GM21528 (cell line): Measurements from ENCODE around the gene CARD19.

ENCODE experiments used
- ATAC-seq: cut with Tn5 transposase; IDR thresholded peaks from one replicate; pipeline ENCODE4 v1.9.1; 2021; ENCODE audit warnings: mild to moderate bottlenecking, moderate library complexity; ENCODE audit not compliant: unreplicated experiment, low FRiP score

Gene CARD19

GRCh38 chr9:93086447-93087224, 9.4 kb upstream of the CARD19 start:
- no peak for ATAC-seq

- ATAC-seq: no peak
Measured at GRCh38 chr9:93087971-93088655, 7.9 kb upstream of the CARD19 start.

- ATAC-seq: no peak
Measured at GRCh38 chr9:93088656-93089015, 7.4 kb upstream of the CARD19 start.

GRCh38 chr9:93089024-93089423, 7.0 kb upstream of the CARD19 start:
- no peak for ATAC-seq

DNA sequence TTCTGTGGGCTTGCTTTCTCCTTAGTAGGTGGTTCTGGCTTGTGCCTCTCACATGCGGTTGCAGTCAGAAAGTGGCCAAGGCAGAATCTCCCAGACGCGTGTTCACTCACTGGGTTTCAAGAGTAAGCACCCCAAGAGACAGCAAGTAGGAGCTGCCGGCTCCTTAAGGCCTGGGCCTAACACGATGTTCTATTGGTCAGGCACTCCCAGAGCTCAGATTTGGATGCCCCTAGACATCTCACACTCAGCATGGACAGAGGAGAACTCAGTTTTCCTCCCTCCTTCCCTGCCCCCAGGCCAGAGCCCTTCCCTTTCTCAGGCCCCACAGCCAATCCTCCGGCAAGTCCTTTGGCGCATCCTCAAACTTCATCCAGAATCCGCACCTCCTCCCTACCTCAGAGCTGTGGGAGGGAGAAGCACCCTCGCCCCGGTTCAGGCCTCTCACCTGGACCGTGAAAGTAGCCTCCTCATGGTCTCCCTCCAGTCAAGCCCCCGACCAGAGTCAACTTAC, 6.5 kb upstream of the CARD19 start:
- no peak for ATAC-seq

- no peak for ATAC-seq
Measured at GRCh38 chr9:93090091-93090655, 5.8 kb upstream of the CARD19 start.

DNA sequence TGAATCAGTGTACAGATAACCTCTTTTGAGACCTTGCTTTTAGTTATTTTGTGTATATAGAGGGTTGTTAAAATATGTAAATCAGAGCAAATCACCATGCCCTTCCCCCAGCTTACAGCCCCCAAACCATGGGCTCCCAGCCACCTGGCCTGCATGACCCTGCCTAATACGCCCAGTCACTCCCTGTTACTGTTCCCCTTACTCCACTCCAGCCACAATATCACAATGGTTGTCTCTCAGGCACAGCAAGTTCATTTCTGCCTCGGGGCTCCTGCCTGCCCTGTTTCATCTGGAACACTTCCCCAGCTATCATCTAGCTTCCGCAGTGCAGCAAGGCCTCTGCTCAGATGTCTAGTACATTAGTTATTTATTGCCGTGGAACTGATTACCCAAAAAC, 5.0 kb upstream of the CARD19 start:
- ATAC-seq: no peak

DNA sequence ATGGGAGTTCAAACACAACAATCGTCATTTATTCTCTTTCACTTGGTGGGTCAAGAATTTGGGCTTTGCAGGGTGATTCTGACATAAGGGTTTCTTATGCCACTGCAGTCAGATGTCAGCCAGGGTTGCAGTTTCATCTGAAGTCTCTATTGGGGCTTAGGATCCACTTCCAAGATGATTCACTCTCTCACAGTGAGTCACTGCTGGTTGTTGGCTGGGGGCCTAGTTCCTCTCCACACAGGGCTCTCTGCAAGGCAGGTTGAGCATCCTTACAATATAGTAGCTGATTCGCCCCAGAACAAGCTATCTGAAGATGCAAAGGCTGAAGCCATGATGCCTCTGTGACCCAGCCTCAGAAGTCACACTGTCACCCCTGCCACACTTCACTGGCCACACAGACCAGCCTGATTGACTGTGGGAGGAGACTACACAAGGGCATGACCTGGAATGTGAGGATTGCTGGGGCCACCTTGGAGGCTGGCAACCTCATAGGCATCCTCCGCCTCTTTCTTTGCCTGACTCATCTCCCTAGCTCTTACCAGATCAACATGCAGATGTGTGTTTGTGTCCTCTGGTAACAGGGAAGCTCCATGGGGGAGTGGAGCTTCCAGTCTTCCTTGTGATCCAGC, 4.5 kb upstream of the CARD19 start:
- no peak for ATAC-seq

DNA sequence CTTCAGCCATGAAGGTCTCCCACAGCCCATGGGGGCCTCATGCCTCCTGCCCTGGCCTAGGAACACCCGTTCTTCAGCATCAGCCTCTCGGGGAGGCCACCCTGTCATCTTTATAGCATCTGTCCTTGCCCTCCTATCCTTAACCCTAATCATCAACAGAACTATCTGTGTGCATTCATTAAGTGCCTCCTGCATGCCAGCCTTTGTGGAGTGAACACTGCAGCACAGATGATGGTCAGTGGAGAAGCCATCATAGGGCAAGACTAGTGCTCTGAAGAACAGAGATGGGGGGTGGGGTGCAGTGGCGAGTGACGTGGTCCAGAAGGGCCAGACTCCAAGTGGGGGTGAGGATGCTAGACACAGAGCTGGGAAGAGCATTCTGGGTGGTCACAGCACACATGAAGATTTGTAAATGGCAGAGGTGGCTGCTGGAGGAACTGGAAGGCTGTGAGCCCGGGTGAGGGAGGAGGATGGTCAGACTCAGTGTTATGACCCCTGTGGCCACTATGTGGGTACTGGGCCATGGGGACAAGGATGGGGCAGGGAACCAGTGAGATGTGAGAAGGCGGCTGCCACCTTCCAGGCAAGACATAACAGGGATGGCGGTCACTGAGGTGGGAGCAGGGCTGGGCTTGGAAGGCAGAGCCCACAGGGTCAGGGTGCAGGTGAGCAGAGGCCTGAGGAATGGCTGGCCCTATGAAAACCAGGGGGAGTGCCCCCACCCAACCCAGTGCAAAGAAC, 3.6 kb upstream of the CARD19 start:
- no peak for ATAC-seq

DNA sequence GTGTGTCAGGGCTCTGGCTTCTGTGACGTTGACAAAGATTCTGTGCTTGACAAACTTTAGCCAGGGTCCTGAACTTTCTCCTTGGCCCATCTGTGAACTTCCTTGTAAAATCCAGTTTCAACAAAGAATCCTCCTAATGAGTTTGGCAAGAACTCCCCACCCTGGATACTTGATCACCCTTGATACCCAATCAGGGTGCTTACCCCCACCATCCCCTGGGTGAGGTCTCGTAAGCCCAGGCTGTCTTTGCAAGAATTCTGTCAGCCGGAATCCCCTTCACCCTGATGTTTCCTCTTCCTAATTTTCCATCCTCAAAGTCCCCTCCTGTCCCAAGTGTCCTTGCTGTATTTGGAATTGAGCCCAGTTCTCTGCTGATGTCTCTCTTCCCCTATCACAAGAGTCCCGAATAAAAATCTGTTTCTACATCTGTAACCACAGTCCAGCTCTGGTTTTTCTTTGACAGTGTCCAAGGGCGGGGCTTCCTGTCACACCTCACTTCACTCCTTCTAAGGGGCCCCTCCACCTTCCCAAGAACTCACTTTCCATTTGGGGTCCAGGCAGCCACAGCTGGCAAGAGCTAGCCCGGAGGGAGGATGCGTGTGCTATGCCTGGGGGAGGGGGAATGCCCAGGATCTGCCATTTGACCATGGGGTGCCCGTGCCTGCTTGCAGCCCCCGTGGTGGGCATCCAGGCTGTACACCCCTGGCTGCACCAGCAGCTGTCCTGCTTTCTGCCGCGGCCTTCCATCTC, 2.7 kb upstream of the CARD19 start:
- ATAC-seq: no peak

DNA sequence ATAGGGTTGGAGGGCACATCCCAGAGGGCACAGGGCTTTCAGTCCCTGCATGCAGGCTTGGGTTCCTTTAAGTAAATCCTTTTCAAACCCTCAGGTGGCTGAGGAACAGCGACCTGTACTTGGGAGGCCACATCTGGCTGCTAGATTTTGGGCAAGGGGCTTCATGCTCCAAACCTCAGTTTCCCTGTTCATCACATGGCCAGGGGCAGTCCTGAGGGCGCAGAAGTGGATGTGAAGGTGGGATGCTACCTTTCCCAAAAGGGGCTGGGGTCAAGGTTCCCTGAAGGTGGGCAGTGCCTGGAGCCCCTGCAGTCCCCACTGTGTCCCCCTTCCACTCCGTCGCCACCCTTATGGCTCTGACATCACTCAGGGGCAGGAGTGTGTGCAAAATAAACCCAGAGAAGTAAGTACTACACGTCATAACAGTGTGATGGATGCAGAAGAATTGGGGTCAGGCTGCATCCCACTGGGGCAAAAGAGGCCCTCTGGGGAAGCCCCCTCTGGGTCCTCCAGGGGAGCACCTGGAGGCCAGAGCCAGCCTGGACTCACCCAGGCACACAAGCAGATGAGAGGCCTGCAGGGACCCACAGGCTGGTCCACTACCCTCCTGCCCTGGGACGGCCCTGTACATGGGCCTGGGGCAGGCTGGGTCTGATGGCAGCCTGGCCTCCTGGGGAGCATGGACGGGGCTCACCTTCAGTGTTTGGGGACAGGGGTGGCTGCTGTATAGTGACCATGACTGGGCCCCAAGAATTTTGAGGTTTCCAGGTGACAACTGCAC, 1.9 kb upstream of the CARD19 start:
- no peak for ATAC-seq

GRCh38 chr9:93094658-93095204, 1.3 kb upstream of the CARD19 start:
- ATAC-seq: peak; percentile 17

GRCh38 chr9:93095205-93096130, 549 bp upstream of the CARD19 start:
- peak; percentile 57 for ATAC-seq

- no peak for ATAC-seq
Measured at GRCh38 chr9:93096811-93097382, 880 bp downstream of the CARD19 start.

GRCh38 chr9:93097511-93098201, 1.6 kb downstream of the CARD19 start:
- ATAC-seq: no peak

DNA sequence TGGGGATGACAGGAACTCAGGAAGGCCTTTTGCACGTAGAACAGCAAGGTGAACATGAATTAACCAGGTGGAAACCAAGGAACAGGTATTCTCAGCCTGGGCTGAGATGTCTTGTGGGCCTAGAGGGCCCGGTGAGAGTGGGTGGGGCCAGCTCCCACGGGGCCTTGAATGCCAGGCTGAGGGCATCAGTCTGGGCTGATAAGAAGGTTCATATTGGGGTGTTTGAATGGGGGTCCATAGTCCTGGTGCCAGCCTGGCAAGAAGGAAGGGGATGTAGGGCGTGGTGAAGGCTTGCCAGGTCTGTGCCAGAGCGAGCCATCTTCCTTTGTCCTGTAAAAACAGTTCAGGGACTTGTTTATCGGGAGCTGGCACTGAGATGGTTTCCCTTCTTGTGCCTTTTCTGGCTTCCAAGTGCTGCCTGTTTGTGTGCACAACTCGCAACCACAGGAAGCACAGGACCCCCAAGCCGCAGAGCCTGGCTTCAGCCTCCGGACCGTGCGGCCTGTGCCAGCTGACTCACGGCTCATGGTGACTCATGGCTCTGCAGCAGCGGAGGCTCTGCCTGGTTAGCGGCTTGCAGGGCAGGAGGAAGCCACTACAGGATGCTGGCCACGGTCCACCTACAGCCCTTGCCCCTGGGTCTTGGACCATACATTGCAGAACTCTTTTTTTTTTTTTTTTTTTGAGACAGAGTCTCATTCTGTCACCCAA, 2.4 kb downstream of the CARD19 start:
- no peak for ATAC-seq
